Measurements from ENCODE around the gene MCFD2.
"Not testable (repeated sequence)": the region's sequence is repeated elsewhere in the genome, so short reads cannot be mapped to it uniquely, and the experiment has no call there.

MCFD2 gene

GRCh38 chr2:46900381-46900780 lies 15.2 kb downstream of the MCFD2 start:
- DNase-seq: no peak

GRCh38 chr2:46899053-46899452 lies 16.6 kb downstream of the MCFD2 start:
- no peak for DNase-seq

GRCh38 chr2:46898024-46898423 lies 17.6 kb downstream of the MCFD2 start:
- no peak for DNase-seq

- no peak for DNase-seq
Observed at GRCh38 chr2:46893269-46893939, 22.2 kb downstream of the MCFD2 start.

- DNase-seq: no peak
Observed at GRCh38 chr2:46891956-46892553, 23.6 kb downstream of the MCFD2 start.

GRCh38 chr2:46888421-46888952 lies 27.1 kb downstream of the MCFD2 start:
- DNase-seq: no peak

- DNase-seq: no peak
Observed at GRCh38 chr2:46887028-46887885, 28.3 kb downstream of the MCFD2 start.

- no peak for DNase-seq
Observed at GRCh38 chr2:46886268-46887027, 29.2 kb downstream of the MCFD2 start.

- no peak for DNase-seq
Observed at GRCh38 chr2:46885376-46885775, 30.2 kb downstream of the MCFD2 start.

- no peak for DNase-seq
Observed at GRCh38 chr2:46879511-46879910, 36.1 kb downstream of the MCFD2 start.

GRCh38 chr2:46878886-46879285 lies 36.7 kb downstream of the MCFD2 start:
- no peak for DNase-seq

GRCh38 chr2:46878240-46878877 lies 37.2 kb downstream of the MCFD2 start:
- no peak for DNase-seq

- no peak for DNase-seq
Observed at GRCh38 chr2:46877619-46878113, 37.9 kb downstream of the MCFD2 start.

- DNase-seq: no peak
Observed at GRCh38 chr2:46876741-46877384, 38.7 kb downstream of the MCFD2 start.

- not testable (repeated sequence) for DNase-seq
Observed at GRCh38 chr2:46875962-46876689, 39.5 kb downstream of the MCFD2 start.

GRCh38 chr2:46875226-46875899 lies 40.2 kb downstream of the MCFD2 start:
- no peak for DNase-seq

GRCh38 chr2:46874236-46874929 lies 41.2 kb downstream of the MCFD2 start:
- DNase-seq: no peak

GRCh38 chr2:46873604-46874068 lies 42.0 kb downstream of the MCFD2 start:
- no peak for DNase-seq

- DNase-seq: no peak
Observed at GRCh38 chr2:46872902-46873603, 42.6 kb downstream of the MCFD2 start.
